H9 (cell line): Measurements from ENCODE around the gene PRKCA. TPM values are rescaled to one million over a fixed set of nuclear protein-coding genes. Genes with fewer than 3 reads are reported as not detected.

Source experiments
- DNase-seq: peaks from one replicate; pipeline ENCODE4 v3.0.0-alpha.2; 2017
- H2AFZ ChIP-seq: one replicate; pipeline ENCODE4 v1.6.1; 2013; ENCODE audit warnings: mild to moderate bottlenecking, low read length, control low read depth, moderate library complexity
- H2AK5ac ChIP-seq: 2 replicates; pipeline ENCODE4 v1.6.1; 2013; ENCODE audit warnings: low read length, control low read depth, mixed read lengths; ENCODE audit not compliant: insufficient read length
- H2BK120ac ChIP-seq: one replicate; pipeline ENCODE4 v1.6.1; 2013; ENCODE audit warnings: low read depth, mild to moderate bottlenecking, low read length, control low read depth, inconsistent platforms; ENCODE audit not compliant: poor library complexity, severe bottlenecking
- H2BK12ac ChIP-seq: 2 replicates; pipeline ENCODE4 v1.6.1; 2013; ENCODE audit warnings: low read length, control low read depth, mixed read lengths, low read depth; ENCODE audit not compliant: insufficient read length
- H2BK15ac ChIP-seq: 2 replicates; pipeline ENCODE4 v1.6.1; 2013; ENCODE audit warnings: low read depth, low read length, control low read depth
- H2BK20ac ChIP-seq: one replicate; pipeline ENCODE4 v1.6.1; 2013; ENCODE audit warnings: low read depth, mild to moderate bottlenecking, low read length, control low read depth, inconsistent platforms; ENCODE audit not compliant: poor library complexity, severe bottlenecking
- H2BK5ac ChIP-seq: 2 replicates; pipeline ENCODE4 v1.6.1; 2013; ENCODE audit warnings: low read length, control low read depth, mixed read lengths; ENCODE audit not compliant: insufficient read length
- H3K14ac ChIP-seq: 2 replicates; pipeline ENCODE4 v1.6.1; 2013; ENCODE audit warnings: low read length, control low read depth; ENCODE audit not compliant: insufficient read depth
- H3K18ac ChIP-seq: 2 replicates; pipeline ENCODE4 v1.6.1; 2013; ENCODE audit warnings: low read depth, mild to moderate bottlenecking, mixed read lengths, low read length, control low read depth; ENCODE audit not compliant: insufficient read length
- H3K23ac ChIP-seq: 2 replicates; pipeline ENCODE4 v1.6.1; 2013; ENCODE audit warnings: low read length, control low read depth, mixed read lengths, low read depth; ENCODE audit not compliant: insufficient read length
- H3K23me2 ChIP-seq: 2 replicates; pipeline ENCODE4 v1.6.1; 2013; ENCODE audit warnings: low read depth, mild to moderate bottlenecking, mixed read lengths, low read length, control low read depth; ENCODE audit not compliant: insufficient read length, poor library complexity, severe bottlenecking
- H3K27ac ChIP-seq: 2 replicates; pipeline ENCODE4 v1.5.1; 2013; ENCODE audit warnings: low read length, control low read depth, mixed read lengths, low read depth; ENCODE audit not compliant: insufficient read length
- H3K27me3 ChIP-seq: 2 replicates; pipeline ENCODE4 v1.6.1; 2013; ENCODE audit warnings: low read length, control low read depth, inconsistent platforms; ENCODE audit not compliant: insufficient read depth
- H3K4ac ChIP-seq: 2 replicates; pipeline ENCODE4 v1.6.1; 2013; ENCODE audit warnings: low read depth, mild to moderate bottlenecking, control low read depth, inconsistent platforms, low read length, moderate library complexity
- H3K4me1 ChIP-seq: 2 replicates; pipeline ENCODE4 v1.6.1; 2013; ENCODE audit warnings: low read length, control low read depth, inconsistent platforms; ENCODE audit not compliant: insufficient read depth
- H3K4me2 ChIP-seq: 2 replicates; pipeline ENCODE4 v1.6.1; 2013; ENCODE audit warnings: low read length, control low read depth, mixed read lengths; ENCODE audit not compliant: insufficient read length, insufficient read depth
- H3K56ac ChIP-seq: 2 replicates; pipeline ENCODE4 v1.6.1; 2013; ENCODE audit warnings: low read depth, mild to moderate bottlenecking, mixed read lengths, low read length, control low read depth; ENCODE audit not compliant: insufficient read length
- H3K79me1 ChIP-seq: 2 replicates; pipeline ENCODE4 v1.6.1; 2013; ENCODE audit warnings: low read depth, mild to moderate bottlenecking, moderate library complexity, low read length, control low read depth, inconsistent platforms; ENCODE audit not compliant: insufficient read depth, poor library complexity, severe bottlenecking
- H3K79me2 ChIP-seq: 2 replicates; pipeline ENCODE4 v1.6.1; 2013; ENCODE audit warnings: low read length, control low read depth, inconsistent platforms; ENCODE audit not compliant: insufficient read depth
- H3K9ac ChIP-seq: 2 replicates; pipeline ENCODE4 v1.6.1; 2013; ENCODE audit warnings: low read length, control low read depth, mixed read lengths; ENCODE audit not compliant: insufficient read length; ENCODE audit errors: extremely low read depth
- H3K9me3 ChIP-seq: one replicate; pipeline ENCODE4 v1.6.1; 2013; ENCODE audit warnings: low read depth, low read length, inconsistent platforms; ENCODE audit not compliant: control insufficient read depth
- H3T11ph ChIP-seq: one replicate; pipeline ENCODE4 v1.6.1; 2013; ENCODE audit warnings: mild to moderate bottlenecking, low read length, control low read depth, inconsistent platforms
- H4K20me1 ChIP-seq: one replicate; pipeline ENCODE4 v1.6.1; 2013; ENCODE audit not compliant: control insufficient read depth, insufficient read length, insufficient read depth
- H4K5ac ChIP-seq: 2 replicates; pipeline ENCODE4 v1.6.1; 2013; ENCODE audit warnings: low read depth, mild to moderate bottlenecking, mixed read lengths, low read length, control low read depth; ENCODE audit not compliant: insufficient read length
- H4K8ac ChIP-seq: replicated peaks from 2 replicates; pipeline ENCODE4 v1.6.1; 2013; ENCODE audit warnings: low read length, control low read depth, mixed read lengths, low read depth; ENCODE audit not compliant: insufficient read length
- H4K91ac ChIP-seq: 2 replicates; pipeline ENCODE4 v1.6.1; 2013; ENCODE audit warnings: low read depth, mild to moderate bottlenecking, moderate library complexity, mixed read lengths, low read length, control low read depth; ENCODE audit not compliant: insufficient read length
- H3K27ac Mint-ChIP-seq, 3 experiments: 2 replicates in 2 of 3; 3 replicates in 1 of 3; pipeline ENCODE4 v1.8.0; 2020 to 2021; ENCODE audit warnings: mixed read lengths in 3 of 3, mild to moderate bottlenecking in 1 of 3, moderate library complexity in 1 of 3
- H3K27me3 Mint-ChIP-seq: 2 replicates; pipeline ENCODE4 v1.8.0; 2021; ENCODE audit warnings: low read depth, mild to moderate bottlenecking, moderate library complexity, mixed read lengths
- H3K36me3 Mint-ChIP-seq, 3 experiments: 2 replicates in 2 of 3; 3 replicates in 1 of 3; pipeline ENCODE4 v1.8.0; 2020 to 2021; ENCODE audit warnings: low read depth in 3 of 3, mixed read lengths in 3 of 3; ENCODE audit not compliant: insufficient read depth in 1 of 3
- H3K4me1 Mint-ChIP-seq, 2 experiments: 2 replicates each; pipeline ENCODE4 v1.8.0; 2020; ENCODE audit warnings: mixed read lengths in 2 of 2
- H3K4me3 Mint-ChIP-seq, 2 experiments: 2 replicates in 1 of 2; 3 replicates in 1 of 2; pipeline ENCODE4 v1.8.0; 2020 to 2021; ENCODE audit warnings: mild to moderate bottlenecking in 2 of 2, mixed read lengths in 2 of 2, moderate library complexity in 1 of 2
- H3K9me3 Mint-ChIP-seq, 2 experiments: 2 replicates in 1 of 2; 3 replicates in 1 of 2; pipeline ENCODE4 v1.8.0; 2020; ENCODE audit warnings: mild to moderate bottlenecking in 2 of 2, mixed read lengths in 2 of 2, moderate library complexity in 1 of 2
- CTCF ChIP-seq: fragments of 200-600 bp; sonication (generic); conservative IDR thresholded peaks from 3 replicates; pipeline ENCODE4 v1.8.0; 2021; ENCODE audit warnings: antibody characterized with exemption, mild to moderate bottlenecking
- WGBS: extraction: QIAGEN DNeasy Blood & Tissue Kit; methylation state at CpG from one replicate; pipeline ENCODE4 v1.1.7; 2013; ENCODE audit warnings: missing lambda C conversion rate, low lambda C conversion rate, mixed read lengths; ENCODE audit not compliant: insufficient read length; ENCODE audit errors: extremely low coverage; 5-methylcytosine and 5-hydroxymethylcytosine counted together
- total RNA-seq: library from RNA; stranded (reverse); gene quantifications from 2 replicates; pipeline ENCODE4 v1.2.1, GENCODE V29; 2021

The PRKCA gene
- total RNA-seq, 1 experiment from 2014 or later: 10.5 TPM

GRCh38 chr17:66300956-66301355, 1.5 kb upstream of the PRKCA start:
- peak overlapping the region; percentile 87 for H3K4me2 ChIP-seq

More at GRCh38 chr17:66300956-66301355, 1.5 kb upstream of the PRKCA start:
- no CpG with 5 or more reads among the region's 8 CpGs for WGBS
- H3K18ac ChIP-seq: no peak overlapping the region
- H2BK12ac ChIP-seq: no peak overlapping the region
- H3K27ac ChIP-seq: no peak overlapping the region
- no peak overlapping the region for H4K91ac ChIP-seq
- no peak overlapping the region for H2BK5ac ChIP-seq
- H2BK15ac ChIP-seq: no peak overlapping the region
- H2AK5ac ChIP-seq: no peak overlapping the region
- no peak overlapping the region for H3K23ac ChIP-seq
- no peak overlapping the region for H3K27ac Mint-ChIP-seq
- no peak overlapping the region for H2BK120ac ChIP-seq
- H3K9me3 Mint-ChIP-seq: peaks cover 0 to 3% of the 10 kb centered on the region in 2 experiments; a peak in 3 of 5 replicates
- H3K36me3 Mint-ChIP-seq: no peaks in the 10 kb centered on the region
- no peak for TF ChIP-seq CTCF
- no peak overlapping the region for H3K14ac ChIP-seq
- no peaks in the 10 kb centered on the region for H3K79me2 ChIP-seq
- H3K4ac ChIP-seq: no peak overlapping the region
- H3K79me1 ChIP-seq: no peaks in the 10 kb centered on the region
- H4K8ac ChIP-seq: no peak overlapping the region
- peaks cover 15% of the 10 kb centered on the region for H3K23me2 ChIP-seq
- H3K9ac ChIP-seq: no peak overlapping the region
- H3K27me3 Mint-ChIP-seq: peaks cover 44% of the 10 kb centered on the region
- H3K27me3 ChIP-seq: no peaks in the 10 kb centered on the region; the same call in 1 of the 2 replicates
- H4K5ac ChIP-seq: no peak overlapping the region
- H2BK20ac ChIP-seq: no peak overlapping the region
- H3K9me3 ChIP-seq: no peaks in the 10 kb centered on the region
- no peaks in the 10 kb centered on the region for H4K20me1 ChIP-seq
- H3K4me1 ChIP-seq: peaks cover 1% of the 10 kb centered on the region; the same call in 1 of the 2 replicates
- no peak overlapping the region for H3K56ac ChIP-seq
- H3K4me3 Mint-ChIP-seq: peak overlapping the region; percentile 79 to 88; a peak in 4 of 5 replicates
- H2AFZ ChIP-seq: no peak overlapping the region
- peaks cover 32 to 37% of the 10 kb centered on the region in 2 experiments for H3K4me1 Mint-ChIP-seq
- no peak overlapping the region for H3T11ph ChIP-seq
- no peak for DNase-seq
